Measurements from ENCODE around the gene FBXO30. TPM values are rescaled to one million over a fixed set of nuclear protein-coding genes. Genes with fewer than 3 reads are reported as not detected.

FBXO30 gene
- total RNA-seq, 1 donor from 2014 or later = 9.5 TPM

DNA sequence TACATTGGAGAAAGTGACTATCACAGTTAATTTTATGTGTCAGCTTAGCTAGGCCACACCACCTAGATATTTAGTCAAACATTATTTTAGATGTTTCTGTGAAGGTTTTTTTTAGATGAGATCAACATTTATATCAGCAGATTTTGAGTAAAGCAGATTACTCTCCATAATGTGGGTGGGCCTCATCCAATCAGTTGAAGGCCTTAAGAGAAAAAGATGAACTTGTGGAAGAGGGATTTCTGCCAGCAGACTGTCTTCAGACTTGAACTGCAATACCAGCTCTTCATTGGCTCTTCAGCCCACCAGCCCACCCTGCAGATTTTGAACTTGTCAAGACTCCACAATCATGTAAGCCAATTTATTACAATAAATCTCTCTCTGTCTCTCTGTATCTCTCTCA lies 25.1 kb upstream of the FBXO30 start:
- H3K36me3 ChIP-seq (ENCODE audit: control insufficient read depth, insufficient read depth, low read length) = no peaks in the 10 kb centered on the region
- no peaks in the 10 kb centered on the region for H3K27me3 ChIP-seq (ENCODE audit: control insufficient read depth, insufficient read depth, low read length)
- no peak overlapping the region for H3K4me3 ChIP-seq (ENCODE audit: low read depth, low read length)
- no peak for DNase-seq (ENCODE audit: low read depth)
- no peak for FAIRE-seq
- TF ChIP-seq, protein P1, sequence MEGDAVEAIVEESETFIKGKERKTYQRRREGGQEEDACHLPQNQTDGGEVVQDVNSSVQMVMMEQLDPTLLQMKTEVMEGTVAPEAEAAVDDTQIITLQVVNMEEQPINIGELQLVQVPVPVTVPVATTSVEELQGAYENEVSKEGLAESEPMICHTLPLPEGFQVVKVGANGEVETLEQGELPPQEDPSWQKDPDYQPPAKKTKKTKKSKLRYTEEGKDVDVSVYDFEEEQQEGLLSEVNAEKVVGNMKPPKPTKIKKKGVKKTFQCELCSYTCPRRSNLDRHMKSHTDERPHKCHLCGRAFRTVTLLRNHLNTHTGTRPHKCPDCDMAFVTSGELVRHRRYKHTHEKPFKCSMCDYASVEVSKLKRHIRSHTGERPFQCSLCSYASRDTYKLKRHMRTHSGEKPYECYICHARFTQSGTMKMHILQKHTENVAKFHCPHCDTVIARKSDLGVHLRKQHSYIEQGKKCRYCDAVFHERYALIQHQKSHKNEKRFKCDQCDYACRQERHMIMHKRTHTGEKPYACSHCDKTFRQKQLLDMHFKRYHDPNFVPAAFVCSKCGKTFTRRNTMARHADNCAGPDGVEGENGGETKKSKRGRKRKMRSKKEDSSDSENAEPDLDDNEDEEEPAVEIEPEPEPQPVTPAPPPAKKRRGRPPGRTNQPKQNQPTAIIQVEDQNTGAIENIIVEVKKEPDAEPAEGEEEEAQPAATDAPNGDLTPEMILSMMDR (IDR thresholded peaks at IDR 0.05; ENCODE audit: insufficient read depth, low read length, severe bottlenecking) = no peak

GRCh38 chr6:145838305-145838704 lies 23.7 kb upstream of the FBXO30 start:
- Histone ChIP-seq H3K27me3 (ENCODE audit: control insufficient read depth, insufficient read depth, low read length) (no peaks in the 10 kb centered on the region), H3K4me3 (ENCODE audit: low read depth, low read length) (no peak overlapping the region), H3K36me3 (ENCODE audit: control insufficient read depth, insufficient read depth, low read length) (no peaks in the 10 kb centered on the region)
- DNase-seq (ENCODE audit: low read depth) = peak; percentile 68
- TF ChIP-seq, protein P1 (IDR thresholded peaks at IDR 0.05; ENCODE audit: insufficient read depth, low read length, severe bottlenecking) = no peak
- FAIRE-seq = no peak

DNA sequence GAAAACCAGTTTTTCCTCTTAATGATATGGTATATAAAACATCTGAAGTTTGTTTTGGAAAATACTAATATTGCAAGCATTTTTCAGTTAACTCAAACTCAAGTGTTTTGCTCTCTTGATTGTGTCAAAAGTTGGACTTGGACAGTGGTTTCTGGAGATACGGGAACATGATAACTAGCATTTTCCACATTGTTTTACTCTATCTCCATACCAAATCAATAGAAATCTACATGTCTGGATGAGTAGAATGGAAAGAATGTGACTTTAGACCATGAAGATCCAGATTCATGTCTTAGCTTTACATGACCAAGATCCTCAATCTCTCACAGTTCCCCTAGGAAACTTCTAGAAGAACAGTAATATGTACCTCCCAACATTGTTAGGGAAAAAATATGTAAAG lies 22.2 kb upstream of the FBXO30 start:
- DNase-seq (ENCODE audit: low read depth) (no peak), FAIRE-seq (no peak)
- Histone ChIP-seq H3K36me3 (ENCODE audit: control insufficient read depth, insufficient read depth, low read length) (no peaks in the 10 kb centered on the region), H3K4me3 (ENCODE audit: low read depth, low read length) (no peak overlapping the region), H3K27me3 (ENCODE audit: control insufficient read depth, insufficient read depth, low read length) (no peaks in the 10 kb centered on the region)
- TF ChIP-seq, protein P1 (IDR thresholded peaks at IDR 0.05; ENCODE audit: insufficient read depth, low read length, severe bottlenecking) = no peak

DNA sequence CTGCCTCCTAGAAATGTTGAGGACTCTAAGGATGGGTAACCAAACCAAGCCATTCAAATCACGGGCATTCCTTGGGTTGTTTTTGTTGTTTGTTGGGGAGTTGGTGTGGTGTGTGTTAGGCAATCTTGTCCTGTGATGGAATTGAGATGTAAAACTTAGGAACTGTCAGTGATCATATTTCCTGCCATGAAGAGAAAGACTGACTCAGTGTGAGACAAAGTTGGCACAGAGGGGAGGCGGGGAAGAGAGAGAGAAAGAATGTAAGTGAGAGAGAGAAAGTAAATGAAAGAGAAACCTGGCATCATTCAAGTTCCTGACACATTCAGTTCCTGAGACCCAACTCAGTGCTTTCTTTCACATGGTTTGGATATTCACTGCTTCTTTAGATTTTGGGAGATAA lies 21.6 kb upstream of the FBXO30 start:
- FAIRE-seq = no peak
- TF ChIP-seq, protein P1 (IDR thresholded peaks at IDR 0.05; ENCODE audit: insufficient read depth, low read length, severe bottlenecking) = no peak
- no peak overlapping the region for H3K4me3 ChIP-seq (ENCODE audit: low read depth, low read length)
- peak; percentile 82 for DNase-seq (ENCODE audit: low read depth)
- no peaks in the 10 kb centered on the region for H3K36me3 ChIP-seq (ENCODE audit: control insufficient read depth, insufficient read depth, low read length)
- no peaks in the 10 kb centered on the region for H3K27me3 ChIP-seq (ENCODE audit: control insufficient read depth, insufficient read depth, low read length)

- no peaks in the 10 kb centered on the region for H3K27me3 ChIP-seq (ENCODE audit: control insufficient read depth, insufficient read depth, low read length)
- TF ChIP-seq, protein P1 (IDR thresholded peaks at IDR 0.05; ENCODE audit: insufficient read depth, low read length, severe bottlenecking) = no peak
- no peaks in the 10 kb centered on the region for H3K36me3 ChIP-seq (ENCODE audit: control insufficient read depth, insufficient read depth, low read length)
- DNase-seq (ENCODE audit: low read depth) = no peak
- FAIRE-seq = no peak
- no peak overlapping the region for H3K4me3 ChIP-seq (ENCODE audit: low read depth, low read length)
Measured at GRCh38 chr6:145830612-145831011, 16.0 kb upstream of the FBXO30 start.

- TF ChIP-seq, protein P1 (IDR thresholded peaks at IDR 0.05; ENCODE audit: insufficient read depth, low read length, severe bottlenecking) = no peak
- DNase-seq (ENCODE audit: low read depth) = no peak
- Histone ChIP-seq H3K36me3 (ENCODE audit: control insufficient read depth, insufficient read depth, low read length) (no peaks in the 10 kb centered on the region), H3K27me3 (ENCODE audit: control insufficient read depth, insufficient read depth, low read length) (no peaks in the 10 kb centered on the region), H3K4me3 (ENCODE audit: low read depth, low read length) (no peak overlapping the region)
- no peak for FAIRE-seq
Measured at GRCh38 chr6:145829950-145830349, 15.4 kb upstream of the FBXO30 start.
